T-helper 1 cell (primary cell): ENCODE measurements around the gene APOC3.
A peak's percentile ranks its signal among the peaks of the same experiment; 100 is the strongest.
"Not testable (repeated sequence)": the region's sequence is repeated elsewhere in the genome, so short reads cannot be mapped to it uniquely, and the experiment has no call there.

Experiments used
- DNase-seq, 5 donors: peaks; one replicate each; pipeline ENCODE4 v3.0.0-alpha.2; 2012 to 2020

APOC3 gene

DNA sequence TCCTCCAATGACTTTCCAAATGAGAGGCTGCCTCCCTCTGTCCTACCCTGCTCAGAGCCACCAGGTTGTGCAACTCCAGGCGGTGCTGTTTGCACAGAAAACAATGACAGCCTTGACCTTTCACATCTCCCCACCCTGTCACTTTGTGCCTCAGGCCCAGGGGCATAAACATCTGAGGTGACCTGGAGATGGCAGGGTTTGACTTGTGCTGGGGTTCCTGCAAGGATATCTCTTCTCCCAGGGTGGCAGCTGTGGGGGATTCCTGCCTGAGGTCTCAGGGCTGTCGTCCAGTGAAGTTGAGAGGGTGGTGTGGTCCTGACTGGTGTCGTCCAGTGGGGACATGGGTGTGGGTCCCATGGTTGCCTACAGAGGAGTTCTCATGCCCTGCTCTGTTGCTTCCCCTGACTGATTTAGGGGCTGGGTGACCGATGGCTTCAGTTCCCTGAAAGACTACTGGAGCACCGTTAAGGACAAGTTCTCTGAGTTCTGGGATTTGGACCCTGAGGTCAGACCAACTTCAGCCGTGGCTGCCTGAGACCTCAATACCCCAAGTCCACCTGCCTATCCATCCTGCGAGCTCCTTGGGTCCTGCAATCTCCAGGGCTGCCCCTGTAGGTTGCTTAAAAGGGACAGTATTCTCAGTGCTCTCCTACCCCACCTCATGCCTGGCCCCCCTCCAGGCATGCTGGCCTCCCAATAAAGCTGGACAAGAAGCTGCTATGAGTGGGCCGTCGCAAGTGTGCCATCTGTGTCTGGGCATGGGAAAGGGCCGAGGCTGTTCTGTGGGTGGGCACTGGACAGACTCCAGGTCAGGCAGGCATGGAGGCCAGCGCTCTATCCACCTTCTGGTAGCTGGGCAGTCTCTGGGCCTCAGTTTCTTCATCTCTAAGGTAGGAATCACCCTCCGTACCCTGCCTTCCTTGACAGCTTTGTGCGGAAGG, 2.9 kb downstream of the APOC3 start:
- no peak for DNase-seq

DNA sequence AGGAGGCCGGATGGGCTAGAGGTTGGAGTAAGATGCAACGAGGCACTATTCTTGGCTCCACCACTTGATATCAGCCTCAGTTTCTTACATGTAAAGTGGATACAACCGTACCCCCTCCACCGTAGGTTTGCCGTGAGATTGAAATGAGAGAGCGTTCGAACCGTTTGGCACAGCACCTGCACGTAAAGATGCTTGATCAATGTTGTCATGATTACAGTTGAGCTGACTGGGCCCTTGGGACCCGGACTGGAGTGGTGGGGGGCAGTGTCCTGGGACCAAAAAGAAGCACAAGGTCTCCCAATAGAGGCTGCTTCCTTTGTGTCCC, 3.7 kb downstream of the APOC3 start:
- DNase-seq: no peak

DNA sequence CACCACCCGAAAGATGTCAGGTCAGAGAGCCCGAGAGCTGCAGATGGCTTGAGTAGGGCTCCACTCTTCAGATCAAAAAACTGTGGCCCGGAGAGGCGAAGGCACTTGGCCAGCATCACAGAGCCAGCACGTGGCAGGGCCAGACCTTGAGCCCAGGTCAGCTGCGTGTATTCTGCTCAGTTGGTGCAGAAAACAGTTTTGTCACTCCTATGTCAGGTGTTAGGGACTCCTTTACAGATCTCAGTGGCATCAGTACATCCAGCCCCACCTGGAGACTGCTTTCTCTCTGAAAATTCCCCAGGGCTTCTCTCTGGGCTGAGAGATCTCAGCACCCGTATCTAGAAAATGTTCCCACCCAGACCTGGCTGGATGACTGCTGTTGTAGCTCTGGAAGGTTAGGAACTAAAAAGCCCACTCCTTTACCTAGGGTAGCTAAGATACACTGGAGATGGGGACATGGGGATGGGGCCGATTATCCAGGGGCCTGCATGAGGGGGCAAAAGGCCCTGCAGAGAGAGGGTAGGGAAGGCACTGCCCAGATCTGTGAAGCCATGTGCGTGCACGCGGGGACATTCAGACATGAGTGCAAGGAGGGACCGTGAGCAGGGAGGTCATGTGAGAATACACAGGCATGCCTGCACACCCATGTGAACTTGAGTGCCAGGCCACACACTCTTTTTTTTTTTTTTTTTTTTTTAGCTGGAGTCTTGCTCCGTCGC, 4.3 kb downstream of the APOC3 start:
- DNase-seq: no peak

DNA sequence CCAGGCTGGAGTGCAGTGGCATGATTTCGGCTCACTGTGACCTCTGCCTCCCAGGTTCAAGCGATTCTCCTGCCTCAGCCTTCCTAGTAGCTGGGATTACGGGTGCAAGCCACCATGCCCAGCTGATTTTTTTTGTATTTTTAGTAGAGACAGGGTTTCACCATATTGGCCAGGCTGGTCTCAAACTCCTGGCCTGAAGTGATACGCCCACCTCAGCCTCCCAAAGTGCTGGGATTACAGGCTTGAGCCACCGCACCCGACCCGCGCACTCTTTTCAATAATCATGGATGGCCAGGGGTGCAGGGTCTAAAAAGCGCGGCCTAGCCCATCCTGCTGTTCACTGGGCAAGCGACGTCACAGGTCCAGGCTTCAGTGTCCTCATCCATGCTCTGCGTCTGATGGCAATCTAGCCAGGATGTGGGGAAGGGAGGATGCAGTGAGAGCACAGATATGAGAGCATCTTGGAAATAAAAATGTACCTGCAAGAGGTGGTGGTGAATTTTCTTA, 4.9 kb downstream of the APOC3 start:
- DNase-seq: not testable (repeated sequence)

DNA sequence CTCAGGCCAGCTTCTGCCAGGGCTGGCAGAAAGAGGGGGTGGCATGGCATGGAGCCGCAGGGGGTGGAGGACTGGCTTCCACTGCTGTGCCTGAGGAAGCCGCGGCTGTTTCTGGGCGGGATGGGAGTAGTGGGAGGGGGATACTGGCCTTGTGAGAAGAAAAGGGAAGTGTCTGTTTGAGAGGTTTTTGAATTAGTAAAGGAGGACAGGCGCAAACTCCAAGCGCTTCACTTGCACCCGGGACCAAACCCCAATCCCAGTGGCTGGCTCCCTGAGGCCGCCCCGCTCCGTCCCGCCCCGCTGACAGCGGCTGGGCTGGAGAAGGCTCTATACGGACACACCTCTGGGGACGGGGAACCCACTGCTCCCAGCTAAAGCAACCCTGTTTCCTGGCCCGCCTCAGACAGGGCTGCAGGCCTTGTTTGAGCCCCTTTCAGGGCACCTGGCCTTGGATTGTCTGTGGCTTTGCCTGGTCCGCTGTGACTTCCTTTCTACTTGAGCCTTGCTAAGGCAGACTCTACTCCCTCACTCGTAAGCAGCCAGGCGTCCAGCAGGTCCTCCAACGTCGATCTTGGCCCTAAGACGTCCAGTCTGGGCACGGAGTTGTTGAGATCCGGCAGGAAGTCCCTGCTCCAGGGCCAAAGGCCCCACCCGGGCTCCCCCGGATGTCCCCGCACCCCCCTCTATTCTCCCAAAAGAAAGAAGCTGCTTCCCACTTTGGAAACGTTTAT, 5.5 kb downstream of the APOC3 start:
- DNase-seq: no peak

DNA sequence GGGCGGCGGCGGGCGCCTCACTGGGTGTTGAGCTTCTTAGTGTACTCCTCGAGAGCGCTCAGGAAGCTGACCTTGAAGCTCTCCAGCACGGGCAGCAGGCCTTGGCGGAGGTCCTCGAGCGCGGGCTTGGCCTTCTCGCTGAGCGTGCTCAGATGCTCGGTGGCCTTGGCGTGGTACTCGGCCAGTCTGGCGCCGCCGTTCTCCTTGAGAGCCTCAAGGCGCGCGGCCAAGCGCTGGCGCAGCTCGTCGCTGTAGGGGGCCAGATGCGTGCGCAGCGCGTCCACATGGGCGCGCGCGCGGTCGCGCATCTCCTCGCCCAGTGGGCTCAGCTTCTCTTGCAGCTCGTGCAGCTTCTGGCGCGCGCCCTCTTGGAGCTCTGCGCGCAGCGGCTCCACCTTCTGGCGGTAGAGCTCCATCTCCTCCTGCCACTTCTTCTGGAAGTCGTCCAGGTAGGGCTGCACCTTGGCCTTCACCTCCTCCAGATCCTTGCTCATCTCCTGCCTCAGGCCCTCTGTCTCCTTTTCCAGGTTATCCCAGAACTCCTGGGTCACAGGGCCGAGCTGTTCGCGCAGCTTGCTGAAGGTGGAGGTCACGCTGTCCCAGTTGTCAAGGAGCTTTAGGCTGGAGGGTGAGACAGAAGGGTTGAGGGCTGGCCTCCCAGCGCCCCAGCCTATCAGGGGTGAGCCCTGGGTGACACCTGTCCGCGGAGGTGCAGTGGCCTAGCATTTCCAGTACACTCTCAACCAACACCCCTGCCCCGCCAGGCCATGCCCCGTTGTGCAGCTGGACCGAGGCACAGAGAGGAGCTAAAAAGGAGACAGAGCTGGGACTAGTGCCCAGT, 6.3 kb downstream of the APOC3 start:
- DNase-seq: peak; percentile 51 to 87 (median 67)

DNA sequence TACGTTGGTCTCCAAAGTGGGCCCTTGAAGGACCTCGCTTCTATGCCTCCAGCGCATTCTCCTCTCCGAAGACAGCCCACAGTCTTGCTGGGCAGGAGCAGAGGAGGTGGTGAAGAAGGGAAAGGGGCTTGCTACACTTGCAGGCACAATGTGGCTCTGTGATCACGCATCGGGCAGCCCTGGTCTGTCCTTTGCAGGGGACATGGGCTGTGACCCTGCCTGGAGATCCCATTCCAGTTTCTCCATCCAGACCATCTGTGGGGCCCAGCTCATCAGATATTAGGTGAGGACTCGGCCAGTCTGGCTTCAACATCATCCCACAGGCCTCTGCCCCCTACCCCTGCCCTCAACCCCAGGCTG, 6.9 kb downstream of the APOC3 start:
- DNase-seq: no peak

DNA sequence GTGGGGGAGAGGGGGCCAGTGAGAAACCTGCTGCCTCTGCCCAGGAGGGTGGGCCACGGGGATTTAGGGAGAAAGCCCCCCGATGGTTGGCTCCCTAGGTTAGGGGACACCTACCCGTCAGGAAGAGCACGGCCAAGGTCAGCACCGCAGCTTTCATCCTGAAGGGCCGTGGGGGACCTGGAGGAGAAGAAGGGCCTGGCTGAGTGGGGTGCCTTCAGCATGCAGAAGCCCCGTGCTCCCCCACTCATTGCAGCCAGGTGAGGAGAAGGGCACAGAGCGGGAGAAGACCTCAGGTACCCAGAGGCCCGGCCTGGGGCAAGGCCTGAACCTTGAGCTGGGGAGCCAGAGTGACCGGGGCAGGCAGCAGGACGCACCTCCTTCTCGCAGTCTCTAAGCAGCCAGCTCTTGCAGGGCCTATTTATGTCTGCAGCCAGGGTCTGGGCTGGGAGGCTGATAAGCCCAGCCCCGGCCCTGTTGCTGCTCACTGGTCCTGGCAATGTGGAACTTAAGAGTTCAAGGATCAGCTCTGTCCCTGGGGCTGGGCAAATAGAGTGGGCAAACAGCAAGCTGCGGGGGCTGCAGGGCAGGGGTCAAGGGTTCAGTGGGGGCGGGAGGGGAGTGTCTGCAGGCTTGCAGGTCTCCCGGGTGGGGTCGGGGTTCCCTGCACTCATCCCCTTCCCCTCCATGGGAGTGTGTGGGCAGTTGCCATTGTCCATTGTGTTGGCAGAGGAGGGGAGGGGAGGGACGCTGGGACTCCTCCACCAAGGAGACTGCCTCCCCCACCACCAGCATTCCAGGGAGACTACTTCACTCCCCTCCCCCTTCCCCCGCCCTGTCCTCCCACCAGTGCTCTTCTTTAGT, 7.8 kb downstream of the APOC3 start, which contains the start of gene APOA1:
APOA1 (minus strand) TSS at position 392 of the 861 bp plus-strand sequence; CDS start at position 157, 235 bp downstream.
- DNase-seq: no peak

DNA sequence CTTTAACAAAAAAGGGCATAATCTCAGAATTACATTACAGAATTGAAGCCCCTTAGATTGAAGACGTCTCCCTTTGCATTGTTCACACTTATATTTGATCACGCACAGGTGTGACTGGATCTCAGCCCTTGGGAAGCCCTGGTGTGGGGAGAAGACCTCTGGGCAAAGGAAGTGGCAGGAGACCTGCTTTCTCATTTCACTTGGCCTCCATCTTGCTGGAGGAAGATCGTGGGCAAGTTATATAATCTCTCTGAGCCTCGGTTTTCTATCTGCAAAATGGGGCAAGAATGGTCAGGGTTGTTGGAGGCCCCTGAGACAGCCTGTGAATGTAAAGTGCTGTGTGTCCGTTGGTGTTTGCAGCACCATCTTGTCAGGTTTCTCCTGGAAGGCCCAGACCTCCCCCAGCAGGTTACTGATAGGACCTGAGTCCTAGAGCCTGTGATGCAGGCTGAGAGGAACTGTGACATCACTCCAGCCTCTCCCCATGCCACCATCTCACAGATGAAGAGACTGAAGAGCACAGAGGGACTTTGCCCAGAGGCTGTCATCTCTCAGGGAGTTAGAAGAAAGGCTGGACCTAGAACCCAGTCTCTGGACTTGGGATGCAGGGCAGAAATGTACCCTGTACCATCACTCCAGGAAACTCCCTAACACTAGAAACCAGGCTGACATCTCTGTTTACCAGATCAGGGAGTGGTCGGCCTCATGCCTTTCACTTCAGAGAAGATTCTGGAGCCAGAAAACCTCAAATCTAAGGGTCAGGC, 8.8 kb downstream of the APOC3 start:
- no peak for DNase-seq

DNA sequence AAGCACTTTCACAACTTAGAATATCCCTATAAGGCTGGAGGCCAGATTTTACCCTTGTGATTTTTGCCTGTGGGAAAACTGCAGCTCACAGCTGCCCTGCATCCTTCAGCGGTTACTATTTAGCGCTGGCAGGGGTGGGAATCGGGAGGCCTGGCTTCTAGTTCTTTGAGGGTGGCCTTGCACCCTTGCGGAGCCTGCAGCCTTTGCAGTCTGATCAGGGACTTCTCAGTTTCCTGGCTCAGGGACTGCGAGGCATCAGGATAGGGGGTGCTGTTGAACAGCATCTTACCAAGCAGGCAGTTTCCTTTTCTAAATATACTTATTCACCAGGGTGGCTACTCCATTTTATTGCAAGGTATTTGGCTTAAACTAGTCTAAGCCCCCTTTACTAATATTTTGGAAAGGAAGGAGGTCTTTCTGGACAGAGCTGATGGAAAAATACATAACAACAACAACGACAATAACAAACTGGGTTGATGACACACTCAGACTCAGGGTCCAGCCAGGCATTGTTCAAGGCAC, 10.6 kb downstream of the APOC3 start:
- no peak for DNase-seq

DNA sequence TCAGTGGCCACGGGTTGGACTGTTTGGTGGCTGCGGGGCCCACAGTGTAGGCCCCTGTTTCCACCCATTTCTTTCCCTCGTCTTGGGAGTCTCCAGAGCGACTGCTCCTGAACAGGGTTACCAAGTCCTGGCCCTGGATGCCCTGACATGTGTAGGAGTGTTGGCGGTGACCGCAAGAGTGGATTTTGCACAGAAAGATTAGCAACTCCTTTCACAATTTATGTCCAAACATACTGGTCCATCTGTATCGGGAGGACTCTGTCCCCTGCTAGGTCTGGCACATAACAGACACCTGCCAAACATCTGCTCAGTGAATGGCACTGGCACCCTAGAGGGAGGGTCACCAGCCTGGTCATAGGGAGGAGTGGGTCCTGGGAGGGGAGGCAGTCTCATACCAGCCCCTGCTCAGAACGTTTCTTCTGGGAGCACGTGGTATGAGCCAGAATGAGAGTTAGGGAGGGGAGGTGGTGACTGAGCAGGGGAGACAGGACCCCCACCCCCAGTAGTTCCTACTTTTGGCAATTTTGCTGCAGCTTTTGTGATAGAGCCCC, 11.1 kb downstream of the APOC3 start:
- DNase-seq: no peak

DNA sequence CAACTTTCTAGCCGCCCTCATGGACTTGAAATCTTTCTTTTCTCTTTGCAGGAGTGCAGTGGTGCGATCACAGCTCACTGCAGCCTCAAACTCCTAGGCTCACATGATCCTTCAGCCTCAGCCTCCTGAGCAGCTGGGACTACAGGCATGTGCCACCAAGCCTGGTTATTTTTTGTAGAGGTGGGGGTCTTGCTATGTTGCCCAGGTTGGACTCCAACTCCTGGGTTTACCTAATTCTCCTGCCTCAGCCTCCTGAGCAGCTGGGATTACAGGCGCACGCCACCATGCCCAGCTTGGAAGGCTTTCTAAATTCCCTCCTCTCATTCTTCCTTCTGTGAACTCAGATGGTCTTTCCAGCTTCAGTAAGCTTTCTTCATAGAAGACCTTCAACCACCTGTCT, 12.4 kb downstream of the APOC3 start:
- no peak for DNase-seq

DNA sequence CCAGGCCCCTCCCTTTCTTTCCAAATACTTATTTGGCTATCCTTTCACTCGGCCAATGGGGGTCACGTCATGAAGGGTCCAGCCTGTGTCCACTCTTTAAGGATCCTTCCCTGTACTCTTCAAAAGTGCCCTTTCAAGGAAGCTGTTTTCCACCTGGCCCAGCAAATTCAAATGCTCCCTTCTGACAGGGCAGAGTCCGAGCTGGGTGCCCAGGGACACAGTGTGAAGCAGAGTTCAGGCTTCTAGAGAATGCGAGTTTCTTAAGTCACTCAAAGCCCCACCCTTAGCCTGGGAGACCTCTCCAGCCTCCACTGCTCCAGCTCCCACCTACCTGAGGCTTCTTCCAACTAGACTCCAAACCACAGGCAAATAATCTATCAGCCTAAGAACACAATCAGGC, 13.2 kb downstream of the APOC3 start:
- DNase-seq: no peak

DNA sequence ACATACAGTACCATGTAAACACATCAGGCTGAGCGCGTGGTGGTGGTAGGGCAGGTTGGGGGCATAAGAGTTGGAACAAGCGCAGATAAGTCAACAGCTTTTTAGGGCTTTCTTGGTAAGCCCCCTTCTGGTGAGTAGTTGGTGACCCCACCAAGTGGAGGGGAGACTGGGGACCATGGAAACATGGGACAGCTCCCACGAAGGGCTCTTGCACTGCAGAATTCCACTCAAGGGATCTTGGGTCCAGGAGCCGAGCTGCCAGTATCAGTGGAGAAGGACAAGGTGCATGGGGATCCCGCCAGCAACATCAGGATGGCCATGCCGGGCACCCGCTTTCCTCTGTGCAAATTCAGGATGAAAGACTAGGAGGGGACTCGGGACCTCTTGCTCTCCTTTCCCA, 14.0 kb downstream of the APOC3 start:
- DNase-seq: no peak

DNA sequence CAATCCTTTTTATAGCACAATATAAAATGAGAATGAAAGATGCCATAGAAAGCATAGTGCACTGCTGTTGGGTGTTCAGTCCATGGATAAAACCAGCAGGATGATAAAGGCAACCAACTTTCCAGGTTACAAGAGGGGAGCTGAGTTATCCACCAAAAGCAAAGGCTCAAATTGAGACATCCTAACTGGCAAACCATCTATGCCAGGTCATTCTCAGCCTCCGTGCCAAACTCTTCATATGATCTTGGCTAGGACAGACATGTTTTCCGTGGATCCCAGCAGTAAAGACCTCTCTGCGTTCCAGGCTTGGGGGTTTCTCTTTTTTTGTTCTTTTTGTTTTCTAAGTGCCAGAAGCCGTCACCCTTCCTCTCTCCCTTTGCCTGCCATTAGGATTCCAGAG, 15.0 kb downstream of the APOC3 start:
- no peak for DNase-seq

DNA sequence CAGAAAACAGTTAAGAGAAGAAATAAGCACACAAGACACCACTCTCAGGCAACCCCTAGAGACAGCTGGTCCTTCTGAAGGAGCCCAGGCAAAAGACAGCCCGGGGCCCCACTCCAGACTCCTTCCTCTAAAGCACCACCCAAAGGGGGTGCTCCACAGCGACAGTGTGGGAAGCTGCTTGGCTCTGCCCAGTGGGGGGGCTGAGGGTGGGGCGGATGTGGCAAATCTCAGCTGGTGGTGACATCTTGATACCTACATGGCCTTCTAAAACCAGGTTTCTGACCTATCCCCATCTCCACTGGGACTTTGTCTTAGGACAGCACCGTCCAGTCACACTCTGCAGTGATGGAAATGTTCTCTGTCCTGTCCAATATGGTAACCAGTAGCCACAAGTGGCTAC, 17.9 kb downstream of the APOC3 start:
- no peak for DNase-seq

DNA sequence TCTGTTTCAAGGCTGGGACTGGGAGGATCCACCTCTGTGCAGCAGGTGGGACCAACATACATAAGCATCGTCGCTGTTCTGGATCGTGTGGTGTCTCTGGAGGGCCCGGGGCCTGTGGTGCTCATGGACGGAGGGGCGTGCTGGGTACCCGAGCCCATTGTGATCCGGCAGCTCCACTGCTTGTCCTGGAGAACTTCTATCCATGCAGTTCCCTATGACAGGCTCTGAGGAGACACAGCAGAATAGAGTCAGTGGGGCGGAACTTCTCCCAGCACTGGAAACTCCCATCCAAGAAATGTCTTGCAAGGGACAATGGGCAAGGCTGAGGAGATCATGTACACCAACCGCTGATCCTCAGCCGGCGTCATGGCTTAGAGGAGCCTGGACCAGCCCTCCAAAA, 19.4 kb downstream of the APOC3 start:
- DNase-seq: no peak

DNA sequence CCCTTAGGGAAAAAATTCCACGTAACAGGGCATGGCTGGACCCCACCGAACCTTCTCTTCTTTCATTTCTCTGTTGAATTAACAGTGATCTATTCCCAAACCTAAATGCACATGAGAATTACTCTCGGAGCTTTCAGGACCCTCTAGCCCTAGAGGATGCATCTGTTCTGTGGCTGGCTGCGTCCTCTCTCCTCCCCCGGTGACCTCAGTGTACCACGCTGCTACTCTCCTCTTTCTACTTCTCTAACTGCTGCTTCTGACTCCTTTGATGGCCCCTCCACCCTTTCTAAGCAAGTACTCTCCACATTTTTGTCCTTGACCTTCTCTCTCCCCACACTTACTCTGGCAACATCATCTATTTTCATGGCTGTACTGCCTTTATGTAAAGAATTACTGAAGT, 19.8 kb downstream of the APOC3 start:
- DNase-seq: no peak

DNA sequence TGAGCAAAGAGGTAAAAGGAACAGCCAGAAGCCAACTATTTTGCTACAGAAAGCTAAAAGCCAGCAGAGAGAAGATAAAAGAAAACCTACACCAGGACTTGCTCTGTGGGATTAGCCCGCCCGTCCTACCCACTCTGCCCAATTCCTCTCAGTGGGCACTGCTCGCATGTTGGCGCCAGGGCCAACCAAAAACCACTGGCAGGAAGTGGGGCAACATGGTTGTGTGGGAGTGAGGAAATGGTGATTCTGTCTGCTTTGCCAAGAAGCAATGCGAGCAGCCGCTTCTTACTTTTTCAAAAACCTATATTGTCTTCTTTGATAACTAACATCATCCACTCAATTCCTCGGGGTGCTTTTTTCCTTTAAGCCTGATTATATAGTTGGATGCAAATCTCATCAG, 21.9 kb downstream of the APOC3 start:
- DNase-seq: peak in 4 of 5 donors; percentile 13 to 55 (median 23)
